RPMI7951 (cell line): ENCODE results near the gene SDCCAG8. TPM values are rescaled to one million over a fixed set of nuclear protein-coding genes. Genes with fewer than 3 reads are reported as not detected.

ENCODE experiments used
- DNase-seq: peaks from one replicate; pipeline ENCODE4 v3.0.0-alpha.2; 2012; ENCODE audit warnings: low read depth
- total RNA-seq: library from RNA; depleted of rRNA; stranded (reverse); fragments of >200 nt; shearing (Covaris generic); gene quantifications from 2 replicates; pipeline ENCODE4 v1.2.3, GENCODE V29; 2014

Gene SDCCAG8
- total RNA-seq, 1 experiment from 2014 or later: 16.6 TPM

- DNase-seq: no peak
Observed at GRCh38 chr1:243483071-243483771, 227.4 kb downstream of the SDCCAG8 start.

GRCh38 chr1:243483952-243484351, 228.1 kb downstream of the SDCCAG8 start:
- DNase-seq: no peak

- DNase-seq: no peak
Observed at GRCh38 chr1:243487036-243487648, 231.3 kb downstream of the SDCCAG8 start.

GRCh38 chr1:243487649-243488227, 231.9 kb downstream of the SDCCAG8 start:
- DNase-seq: no peak

GRCh38 chr1:243488459-243489157, 232.8 kb downstream of the SDCCAG8 start:
- no peak for DNase-seq

GRCh38 chr1:243489158-243489527, 233.3 kb downstream of the SDCCAG8 start:
- DNase-seq: no peak

GRCh38 chr1:243489681-243490546, 234.1 kb downstream of the SDCCAG8 start:
- DNase-seq: no peak

- peak; percentile 22 for DNase-seq
Observed at GRCh38 chr1:243490748-243491686, 235.2 kb downstream of the SDCCAG8 start.

- no peak for DNase-seq
Observed at GRCh38 chr1:243493156-243494129, 237.6 kb downstream of the SDCCAG8 start.

GRCh38 chr1:243494741-243495431, 239.0 kb downstream of the SDCCAG8 start:
- DNase-seq: no peak

- DNase-seq: no peak
Observed at GRCh38 chr1:243495442-243496186, 239.8 kb downstream of the SDCCAG8 start.

GRCh38 chr1:243496187-243496646, 240.4 kb downstream of the SDCCAG8 start:
- DNase-seq: no peak

GRCh38 chr1:243496806-243497205, 241.0 kb downstream of the SDCCAG8 start:
- DNase-seq: no peak

- DNase-seq: no peak
Observed at GRCh38 chr1:243497939-243498681, 242.3 kb downstream of the SDCCAG8 start.

GRCh38 chr1:243499248-243499647, 243.4 kb downstream of the SDCCAG8 start:
- no peak for DNase-seq

- no peak for DNase-seq
Observed at GRCh38 chr1:243499711-243500110, 243.9 kb downstream of the SDCCAG8 start.

- no peak for DNase-seq
Observed at GRCh38 chr1:243500512-243500911, 244.7 kb downstream of the SDCCAG8 start.
